GM10266 (cell line): ENCODE results near the gene ROBO1.

Experiments used
- DNase-seq: peaks from one replicate; pipeline ENCODE4 v3.0.0; 2012; ENCODE audit errors: extremely low spot score
- TF ChIP-seq, protein P1 (sequence below): IDR thresholded peaks from 2 replicates; pipeline ENCODE4 v1.5.1; 2012; ENCODE audit warnings: mild to moderate bottlenecking, low read depth; ENCODE audit not compliant: control insufficient read depth, insufficient read depth; ENCODE audit errors: missing control alignments

The ROBO1 gene

GRCh38 chr3:79543218-79543982 lies 224.4 kb downstream of the ROBO1 start:
- TF ChIP-seq, protein P1, sequence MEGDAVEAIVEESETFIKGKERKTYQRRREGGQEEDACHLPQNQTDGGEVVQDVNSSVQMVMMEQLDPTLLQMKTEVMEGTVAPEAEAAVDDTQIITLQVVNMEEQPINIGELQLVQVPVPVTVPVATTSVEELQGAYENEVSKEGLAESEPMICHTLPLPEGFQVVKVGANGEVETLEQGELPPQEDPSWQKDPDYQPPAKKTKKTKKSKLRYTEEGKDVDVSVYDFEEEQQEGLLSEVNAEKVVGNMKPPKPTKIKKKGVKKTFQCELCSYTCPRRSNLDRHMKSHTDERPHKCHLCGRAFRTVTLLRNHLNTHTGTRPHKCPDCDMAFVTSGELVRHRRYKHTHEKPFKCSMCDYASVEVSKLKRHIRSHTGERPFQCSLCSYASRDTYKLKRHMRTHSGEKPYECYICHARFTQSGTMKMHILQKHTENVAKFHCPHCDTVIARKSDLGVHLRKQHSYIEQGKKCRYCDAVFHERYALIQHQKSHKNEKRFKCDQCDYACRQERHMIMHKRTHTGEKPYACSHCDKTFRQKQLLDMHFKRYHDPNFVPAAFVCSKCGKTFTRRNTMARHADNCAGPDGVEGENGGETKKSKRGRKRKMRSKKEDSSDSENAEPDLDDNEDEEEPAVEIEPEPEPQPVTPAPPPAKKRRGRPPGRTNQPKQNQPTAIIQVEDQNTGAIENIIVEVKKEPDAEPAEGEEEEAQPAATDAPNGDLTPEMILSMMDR, result no peak
- DNase-seq, result no peak

- DNase-seq, result no peak
- TF ChIP-seq, protein P1, result no peak
Measured at GRCh38 chr3:79534727-79535126, 233.1 kb downstream of the ROBO1 start.

GRCh38 chr3:79531566-79532295 lies 236.1 kb downstream of the ROBO1 start:
- TF ChIP-seq, protein P1, result no peak
- DNase-seq, result no peak

DNA sequence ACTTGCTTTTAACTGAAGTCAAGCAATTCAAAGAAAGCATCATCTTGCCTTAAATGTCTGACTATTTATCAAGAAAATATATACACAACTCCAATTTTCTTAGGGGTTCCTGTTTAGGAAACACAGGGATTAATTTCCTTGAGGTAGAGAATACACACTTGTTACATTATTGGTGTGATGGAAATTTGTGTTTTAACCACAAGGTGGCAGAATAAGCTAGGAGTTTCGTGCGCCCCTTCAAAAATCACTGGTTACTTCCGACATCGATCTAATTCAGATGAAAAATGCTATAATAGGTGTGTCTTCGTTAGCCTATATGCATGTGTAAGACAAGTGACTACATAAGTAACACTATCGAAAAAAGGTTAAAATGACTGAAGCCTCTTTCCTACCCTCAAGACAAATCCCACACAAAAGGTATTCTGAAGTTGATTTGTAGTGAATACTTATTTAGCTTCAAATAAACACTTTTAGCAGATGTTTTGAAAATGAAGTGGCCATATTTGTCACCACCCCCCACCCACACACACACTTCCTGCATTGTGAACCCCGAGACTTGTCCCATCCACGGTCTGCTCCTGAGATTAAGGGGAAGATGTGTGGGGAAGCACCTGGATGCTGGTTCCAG lies 246.5 kb downstream of the ROBO1 start:
- no peak for DNase-seq
- TF ChIP-seq, protein P1, result peak; percentile 55

- DNase-seq, result no peak
- TF ChIP-seq, protein P1, result peak; percentile 31
Measured at GRCh38 chr3:79517766-79518413, 249.9 kb downstream of the ROBO1 start.

- no peak for DNase-seq
- TF ChIP-seq, protein P1, result no peak
Measured at GRCh38 chr3:79516795-79517194, 251.0 kb downstream of the ROBO1 start.
